ENCODE measurements around the gene MICAL3. TPM values are rescaled to one million over a fixed set of nuclear protein-coding genes. Genes with fewer than 3 reads are reported as not detected.

Gene MICAL3
- total and polyA plus RNA-seq, 2 of the 8 experiments (the other 6 are each of a cell fraction or from before 2014, with no cell fraction given), result 8.3 to 41.8 TPM

GRCh38 chr22:18063306-18063705, 38.9 kb upstream of the MICAL3 start:
- Histone ChIP-seq H3K4me1 (replicated peaks in 1 of 4; ENCODE audit: control insufficient read depth in 3 of 4, insufficient read depth in 4 of 4, low read length in 3 of 4) (peaks cover 0 to 3% (median 0%) of the 10 kb centered on the region in 4 experiments; a peak in 2 of 7 replicates), H2BK15ac (ENCODE audit: low read length) (no peak overlapping the region), H3K9ac (replicated peaks in 1 of 4; ENCODE audit: extremely low read depth in 1 of 4, low read depth in 3 of 4, low read length in 3 of 4) (no peak overlapping the region), H4K8ac (ENCODE audit: extremely low read depth, insufficient read depth, low read length) (no peak overlapping the region), H2BK5ac (ENCODE audit: low read depth, low read length) (no peak overlapping the region), H3K79me1 (ENCODE audit: low read depth, low read length) (no peaks in the 10 kb centered on the region), H4K20me1 (replicated peaks in 1 of 2; ENCODE audit: control insufficient read depth in 1 of 2, insufficient read depth in 2 of 2, low read length in 2 of 2) (no peaks in the 10 kb centered on the region), H3K18ac (ENCODE audit: extremely low read depth, low read length) (no peak overlapping the region), H3K56ac (replicated peaks; ENCODE audit: insufficient read length, low read depth, low read length) (no peak overlapping the region), H3K9me3 (ENCODE audit: insufficient read depth in 2 of 2, low read depth in 1 of 2, low read length in 1 of 2) (no peaks in the 10 kb centered on the region), H3K4ac (replicated peaks; ENCODE audit: insufficient read length, low read depth, low read length) (no peak overlapping the region), H3K27me3 (replicated peaks in 1 of 4; ENCODE audit: control insufficient read depth in 3 of 4, extremely low read depth in 1 of 4, insufficient read depth in 3 of 4, low read length in 3 of 4) (peaks cover 0 to 2% (median 0%) of the 10 kb centered on the region in 4 experiments; a peak in 2 of 7 replicates), H2AFZ (ENCODE audit: low read length) (no peak overlapping the region), H3K4me3 (ENCODE audit: extremely low read depth in 1 of 4, insufficient read depth in 2 of 4, low read depth in 3 of 4, low read length in 4 of 4) (no peak overlapping the region), H3K4me2 (ENCODE audit: insufficient read depth in 1 of 2, low read depth in 2 of 2, low read length in 2 of 2) (no peak overlapping the region), H2AK5ac (ENCODE audit: low read depth, low read length) (no peak overlapping the region), H3K14ac (ENCODE audit: insufficient read length) (no peak overlapping the region), H3K36me3 (ENCODE audit: control insufficient read depth in 2 of 4, insufficient read depth in 4 of 4, low read length in 3 of 4) (no peaks in the 10 kb centered on the region), H2BK20ac (ENCODE audit: low read length) (no peak overlapping the region), H3K79me2 (ENCODE audit: control insufficient read depth in 1 of 2, insufficient read depth in 2 of 2, low read length in 2 of 2) (no peaks in the 10 kb centered on the region), H3K23me2 (ENCODE audit: low read depth, low read length) (no peaks in the 10 kb centered on the region), H3K23ac (ENCODE audit: insufficient read length) (no peak overlapping the region), H3K27ac (ENCODE audit: low read depth, low read length) (no peak overlapping the region), H2BK12ac (ENCODE audit: low read depth, low read length) (no peak overlapping the region), H4K91ac (replicated peaks; ENCODE audit: insufficient read length, low read length) (no peak overlapping the region), H2BK120ac (replicated peaks; ENCODE audit: low read depth, low read length) (no peak overlapping the region), H4K5ac (ENCODE audit: insufficient read length, low read depth, low read length) (no peak overlapping the region)
- DNase-seq (ENCODE audit: low read depth in 1 of 2, low spot score in 2 of 2) (no peak), FAIRE-seq (no peak)
- 90% methylated on average over 7 of the region's 7 CpGs; no CpG with 5 or more reads in 1 of the 2 experiments for WGBS, 2 experiments (ENCODE audit: extremely low coverage in 1 of 2, insufficient coverage in 1 of 2, insufficient read length in 1 of 2, insufficient replicate concordance in 2 of 2, low coverage in 1 of 2, low lambda C conversion rate in 2 of 2, missing lambda C conversion rate in 1 of 2)
- CTCF ChIA-PET (ENCODE audit: partially characterized antibody), result interaction anchor here (0.7 to 8.0 kb wide), 8 partner anchors 11 to 278 kb away, joined by 3 to 70 read pairs (median 4); partner anchors contain the start of gene PEX26
- POLR2A ChIA-PET (ENCODE audit: partially characterized antibody), result interaction anchor here (1.0 to 1.2 kb wide), 2 partner anchors 13 to 15 kb away, joined by 3 to 5 read pairs; partner anchors contain the start of gene PEX26
- TF ChIP-seq E2F6 (IDR thresholded peaks at IDR 0.05) (no peak), ATF3 (IDR thresholded peaks at IDR 0.05; ENCODE audit: insufficient read depth, low read depth, low read length) (no peak), ATF2 (IDR thresholded peaks at IDR 0.05; ENCODE audit: low read length) (no peak)
